Right forelimb (tissue), 1 donor: ENCODE data around the gene WDR93.
"Not testable (repeated sequence)": the region's sequence is repeated elsewhere in the genome, so short reads cannot be mapped to it uniquely, and the experiment has no call there.

Experiments used
- DNase-seq: peaks from one replicate; pipeline ENCODE4 v3.0.0-alpha.2; 2018

WDR93 gene

GRCh38 chr15:89774492-89774891 lies 83.9 kb downstream of the WDR93 start:
- no peak for DNase-seq

- DNase-seq = no peak
Observed at GRCh38 chr15:89775815-89776214, 85.2 kb downstream of the WDR93 start.

- peak; percentile 90 for DNase-seq
Observed at GRCh38 chr15:89776274-89777072, 85.9 kb downstream of the WDR93 start, which contains the start of gene MESP2. TSS of gene MESP2 (plus strand) at chr15:89776332. CDS start at chr15:89776358, 26 bp downstream.

GRCh38 chr15:89777073-89777751 lies 86.6 kb downstream of the WDR93 start:
- no peak for DNase-seq

- DNase-seq = no peak
Observed at GRCh38 chr15:89777782-89778380, 87.3 kb downstream of the WDR93 start.

- DNase-seq = no peak
Observed at GRCh38 chr15:89778861-89779260, 88.2 kb downstream of the WDR93 start.

- DNase-seq = no peak
Observed at GRCh38 chr15:89780601-89781000, 90.0 kb downstream of the WDR93 start.

- no peak for DNase-seq
Observed at GRCh38 chr15:89781055-89781454, 90.4 kb downstream of the WDR93 start.

- no peak for DNase-seq
Observed at GRCh38 chr15:89781891-89782618, 91.4 kb downstream of the WDR93 start.

- not testable (repeated sequence) for DNase-seq
Observed at GRCh38 chr15:89782619-89782950, 92.0 kb downstream of the WDR93 start.

- no peak for DNase-seq
Observed at GRCh38 chr15:89783111-89783860, 92.7 kb downstream of the WDR93 start.

GRCh38 chr15:89783861-89784685 lies 93.5 kb downstream of the WDR93 start:
- no peak for DNase-seq

GRCh38 chr15:89784686-89784960 lies 94.0 kb downstream of the WDR93 start:
- no peak for DNase-seq

GRCh38 chr15:89785064-89785773 lies 94.6 kb downstream of the WDR93 start:
- no peak for DNase-seq

GRCh38 chr15:89785774-89786140 lies 95.1 kb downstream of the WDR93 start:
- DNase-seq = no peak

- no peak for DNase-seq
Observed at GRCh38 chr15:89787944-89788343, 97.3 kb downstream of the WDR93 start.

- DNase-seq = not testable (repeated sequence)
Observed at GRCh38 chr15:89788585-89788984, 98.0 kb downstream of the WDR93 start.

- no peak for DNase-seq
Observed at GRCh38 chr15:89790206-89790605, 99.6 kb downstream of the WDR93 start.

GRCh38 chr15:89790661-89791060 lies 100.0 kb downstream of the WDR93 start:
- no peak for DNase-seq

GRCh38 chr15:89792106-89792805 lies 101.6 kb downstream of the WDR93 start:
- no peak for DNase-seq
